CD4-positive, alpha-beta T cell treated with Interleukin-17A for 1 hour (primary cell): Measurements from ENCODE around the gene TSHZ2.

Experiments used
- DNase-seq: peaks from one replicate; pipeline ENCODE4 v3.0.0-alpha.2; 2020

Gene TSHZ2

GRCh38 chr20:53260591-53260990 lies 288.4 kb downstream of the TSHZ2 start:
- no peak for DNase-seq

GRCh38 chr20:53262365-53262764 lies 290.2 kb downstream of the TSHZ2 start:
- DNase-seq, result no peak

GRCh38 chr20:53263554-53264438 lies 291.6 kb downstream of the TSHZ2 start:
- DNase-seq, result no peak

GRCh38 chr20:53264604-53265003 lies 292.4 kb downstream of the TSHZ2 start:
- DNase-seq, result no peak

GRCh38 chr20:53265304-53265875 lies 293.2 kb downstream of the TSHZ2 start:
- DNase-seq, result no peak

- no peak for DNase-seq
Measured at GRCh38 chr20:53269380-53269779, 297.2 kb downstream of the TSHZ2 start.

- DNase-seq, result no peak
Measured at GRCh38 chr20:53270792-53271375, 298.7 kb downstream of the TSHZ2 start.

GRCh38 chr20:53274365-53274764 lies 302.2 kb downstream of the TSHZ2 start:
- DNase-seq, result no peak

GRCh38 chr20:53274807-53275206 lies 302.6 kb downstream of the TSHZ2 start:
- no peak for DNase-seq

- DNase-seq, result no peak
Measured at GRCh38 chr20:53276143-53276542, 304.0 kb downstream of the TSHZ2 start.

- DNase-seq, result no peak
Measured at GRCh38 chr20:53278555-53278954, 306.4 kb downstream of the TSHZ2 start.

GRCh38 chr20:53279735-53280134 lies 307.6 kb downstream of the TSHZ2 start:
- no peak for DNase-seq

GRCh38 chr20:53281557-53282117 lies 309.5 kb downstream of the TSHZ2 start:
- DNase-seq, result no peak

GRCh38 chr20:53282217-53282955 lies 310.2 kb downstream of the TSHZ2 start:
- DNase-seq, result no peak

- no peak for DNase-seq
Measured at GRCh38 chr20:53283011-53283410, 310.9 kb downstream of the TSHZ2 start.

GRCh38 chr20:53283597-53283996 lies 311.4 kb downstream of the TSHZ2 start:
- no peak for DNase-seq

GRCh38 chr20:53284256-53284655 lies 312.1 kb downstream of the TSHZ2 start:
- DNase-seq, result no peak

- DNase-seq, result no peak
Measured at GRCh38 chr20:53284696-53285095, 312.5 kb downstream of the TSHZ2 start.

- no peak for DNase-seq
Measured at GRCh38 chr20:53287357-53288042, 315.3 kb downstream of the TSHZ2 start.

- no peak for DNase-seq
Measured at GRCh38 chr20:53291548-53291947, 319.4 kb downstream of the TSHZ2 start.

GRCh38 chr20:53292347-53292746 lies 320.2 kb downstream of the TSHZ2 start:
- DNase-seq, result no peak

GRCh38 chr20:53294804-53295203 lies 322.6 kb downstream of the TSHZ2 start:
- no peak for DNase-seq
